Mesenchymal stem cell (in vitro differentiated cells and primary cell): ENCODE results near the gene TMEM231.

ENCODE experiments used
- DNase-seq: peaks from one replicate; pipeline ENCODE4 v3.0.0-alpha.2; 2013
- H2AFZ ChIP-seq: one replicate; pipeline ENCODE4 v1.6.1; 2013; ENCODE audit warnings: low read depth, mild to moderate bottlenecking, control low read depth, inconsistent platforms, low read length, moderate library complexity
- H2AK5ac ChIP-seq: 2 replicates; pipeline ENCODE4 v1.6.1; 2013; ENCODE audit warnings: low read length, moderate library complexity, mild to moderate bottlenecking, inconsistent platforms; ENCODE audit not compliant: severe bottlenecking
- H2BK120ac ChIP-seq: one replicate; pipeline ENCODE4 v1.6.1; 2013; ENCODE audit warnings: low read depth, mild to moderate bottlenecking, inconsistent platforms, low read length, moderate library complexity
- H2BK12ac ChIP-seq, 2 experiments: one replicate each; pipeline ENCODE4 v1.6.1; 2013; ENCODE audit warnings: inconsistent platforms in 2 of 2, low read length in 2 of 2, mild to moderate bottlenecking in 2 of 2, moderate library complexity in 2 of 2, control low read depth in 1 of 2
- H2BK15ac ChIP-seq: one replicate; pipeline ENCODE4 v1.6.1; 2013; ENCODE audit warnings: mild to moderate bottlenecking, low read depth, inconsistent platforms; ENCODE audit not compliant: poor library complexity, severe bottlenecking
- H2BK5ac ChIP-seq: 2 replicates; pipeline ENCODE4 v1.6.1; 2013; ENCODE audit warnings: low read depth, mild to moderate bottlenecking, low read length, control low read depth, inconsistent platforms; ENCODE audit not compliant: poor library complexity, severe bottlenecking
- H3K14ac ChIP-seq, 2 experiments: one replicate each; pipeline ENCODE4 v1.6.1; 2013; ENCODE audit warnings: inconsistent platforms in 2 of 2, low read length in 2 of 2, control low read depth in 1 of 2, mild to moderate bottlenecking in 1 of 2, moderate library complexity in 1 of 2
- H3K18ac ChIP-seq, 2 experiments: one replicate each; pipeline ENCODE4 v1.6.1; 2013; ENCODE audit warnings: inconsistent platforms in 2 of 2, low read length in 2 of 2, control low read depth in 1 of 2, low read depth in 1 of 2, mild to moderate bottlenecking in 1 of 2
- H3K23ac ChIP-seq, 2 experiments: one replicate each; pipeline ENCODE4 v1.6.1; 2013; ENCODE audit warnings: inconsistent platforms in 2 of 2, low read length in 2 of 2, mild to moderate bottlenecking in 2 of 2, moderate library complexity in 2 of 2, control low read depth in 1 of 2
- H3K27ac ChIP-seq: 2 replicates; pipeline ENCODE4 v1.5.1; 2013; ENCODE audit warnings: mild to moderate bottlenecking, moderate library complexity, low read length, control low read depth, inconsistent platforms; ENCODE audit not compliant: poor library complexity, severe bottlenecking
- H3K27me3 ChIP-seq, 2 experiments: 2 replicates each; pipeline versions ENCODE4 v1.6.1 to v1.7.0; 2013; ENCODE audit warnings: low read length in 2 of 2, mild to moderate bottlenecking in 2 of 2, moderate library complexity in 2 of 2, control low read depth in 1 of 2, inconsistent platforms in 1 of 2; ENCODE audit not compliant: control insufficient read depth in 1 of 2, insufficient read depth in 1 of 2
- H3K36me3 ChIP-seq, 2 experiments: 2 replicates each; pipeline versions ENCODE4 v1.6.1 to v1.7.0; 2013; ENCODE audit warnings: low read length in 2 of 2, control low read depth in 1 of 2, inconsistent platforms in 1 of 2, low read depth in 1 of 2, mild to moderate bottlenecking in 1 of 2; ENCODE audit not compliant: insufficient read depth in 2 of 2, control insufficient read depth in 1 of 2
- H3K4ac ChIP-seq, 2 experiments: one replicate each; pipeline ENCODE4 v1.6.1; 2013; ENCODE audit warnings: inconsistent platforms in 2 of 2, low read length in 2 of 2, mild to moderate bottlenecking in 2 of 2, moderate library complexity in 2 of 2, control low read depth in 1 of 2, low read depth in 1 of 2
- H3K4me1 ChIP-seq: 2 replicates; pipeline ENCODE4 v1.6.1; 2013; ENCODE audit warnings: low read depth, low read length, control low read depth; ENCODE audit not compliant: control insufficient read depth, insufficient read depth
- H3K4me2 ChIP-seq: 2 replicates; pipeline ENCODE4 v1.6.1; 2013; ENCODE audit warnings: low read length, mild to moderate bottlenecking, inconsistent platforms; ENCODE audit not compliant: poor library complexity, severe bottlenecking
- H3K4me3 ChIP-seq, 2 experiments: 2 replicates each; pipeline versions ENCODE4 v1.5.1 to v1.7.0; 2013; ENCODE audit warnings: low read length in 2 of 2, mild to moderate bottlenecking in 2 of 2, control low read depth in 1 of 2, low read depth in 1 of 2; ENCODE audit not compliant: insufficient read depth in 1 of 2
- H3K79me1 ChIP-seq: replicated peaks from 2 replicates; pipeline ENCODE4 v1.6.1; 2013; ENCODE audit warnings: mild to moderate bottlenecking, control low read depth, low read length, inconsistent platforms; ENCODE audit not compliant: poor library complexity, severe bottlenecking
- H3K9ac ChIP-seq: 2 replicates; pipeline ENCODE4 v1.7.0; 2013; ENCODE audit warnings: mild to moderate bottlenecking, low read length, moderate library complexity
- H3K9me3 ChIP-seq: 2 replicates; pipeline ENCODE4 v1.7.0; 2013; ENCODE audit warnings: mild to moderate bottlenecking, low read length; ENCODE audit not compliant: control insufficient read depth
- H4K8ac ChIP-seq: one replicate; pipeline ENCODE4 v1.6.1; 2013; ENCODE audit warnings: inconsistent platforms, mild to moderate bottlenecking, low read length, moderate library complexity
- H4K91ac ChIP-seq: one replicate; pipeline ENCODE4 v1.6.1; 2013; ENCODE audit warnings: mild to moderate bottlenecking, low read length, inconsistent platforms
- WGBS: methylation state at CpG from one replicate; pipeline ENCODE4 v1.1.7; 2013; ENCODE audit warnings: mixed read lengths; 5-methylcytosine and 5-hydroxymethylcytosine counted together

Gene TMEM231

DNA sequence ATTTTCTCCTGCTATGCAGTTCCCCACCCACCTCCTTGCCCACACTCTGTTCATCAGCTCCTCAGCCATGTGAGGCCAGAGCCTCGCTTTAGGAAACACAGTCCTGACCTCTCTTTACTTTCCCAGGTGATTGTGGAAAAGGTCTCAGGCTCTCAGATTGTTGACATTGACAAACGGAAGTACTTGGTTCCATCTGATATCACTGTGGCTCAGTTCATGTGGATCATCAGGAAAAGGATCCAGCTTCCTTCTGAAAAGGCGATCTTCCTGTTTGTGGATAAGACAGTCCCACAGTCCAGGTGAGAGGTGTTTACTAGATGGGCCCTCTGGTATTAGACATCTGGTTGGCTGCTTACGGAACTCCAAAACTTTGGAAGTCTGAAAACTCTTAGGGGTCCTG lies 11.9 kb upstream of the TMEM231 start:
- Histone ChIP-seq H3K27ac (no peak overlapping the region), H2BK120ac (no peak overlapping the region), H2BK15ac (no peak overlapping the region)

DNA sequence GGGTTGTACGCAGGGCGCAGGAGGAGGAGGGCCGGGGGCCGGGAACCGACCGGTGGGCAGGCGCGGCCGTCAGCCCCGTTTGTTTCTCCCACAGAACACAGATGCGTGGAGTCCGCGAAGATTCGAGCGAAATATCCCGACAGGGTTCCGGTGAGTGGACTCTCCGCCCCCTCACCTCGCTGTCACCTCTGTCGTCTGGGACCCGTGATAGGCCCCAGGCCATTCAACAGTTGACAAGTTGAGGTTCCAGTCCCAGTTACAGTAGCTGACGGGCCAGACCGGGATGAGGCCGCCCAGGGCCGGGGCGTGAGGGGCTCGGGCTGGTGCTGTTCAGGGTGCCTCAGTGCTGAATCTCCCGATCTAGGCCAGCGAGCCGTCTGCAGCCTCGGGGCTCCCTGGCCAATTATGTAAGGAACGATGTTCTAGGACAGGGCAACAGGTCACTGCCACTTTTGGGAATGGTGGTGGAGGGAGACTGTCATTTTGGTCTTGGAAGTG lies 10.8 kb upstream of the TMEM231 start:
- H3K79me1 ChIP-seq: peaks cover 37% of the 10 kb centered on the region
- H3K9ac ChIP-seq: peak overlapping the region; percentile 91
- 9% methylated on average over 29 of the region's 32 CpGs for WGBS
- peak; percentile 20 for DNase-seq
- peak overlapping the region; percentile 95 for H3K4me2 ChIP-seq
- peaks cover 24 to 44% of the 10 kb centered on the region in 2 experiments for H3K36me3 ChIP-seq
- peak overlapping the region; percentile 40 to 89 for H3K4ac ChIP-seq
- peak overlapping the region in 1 of 2 experiments; percentile 43 for H2BK12ac ChIP-seq
- peak overlapping the region; percentile 87 for H4K91ac ChIP-seq
- peak overlapping the region; percentile 67 for H2BK120ac ChIP-seq
- peaks cover 6% of the 10 kb centered on the region for H3K4me1 ChIP-seq
- no peak overlapping the region for H2BK15ac ChIP-seq
- no peak overlapping the region for H2BK5ac ChIP-seq
- no peak overlapping the region for H2AK5ac ChIP-seq
- H3K27ac ChIP-seq: no peak overlapping the region
- no peaks in the 10 kb centered on the region for H3K9me3 ChIP-seq
- peak overlapping the region; percentile 83 for H2AFZ ChIP-seq
- no peak overlapping the region for H4K8ac ChIP-seq
- peak overlapping the region in 1 of 2 experiments; percentile 82 for H3K14ac ChIP-seq
- peak overlapping the region; percentile 97 to 98 for H3K18ac ChIP-seq
- peak overlapping the region; percentile 89 to 99 for H3K4me3 ChIP-seq
- peak overlapping the region in 1 of 2 experiments; percentile 5 for H3K23ac ChIP-seq
- H3K27me3 ChIP-seq: peaks cover 0 to 11% of the 10 kb centered on the region in 2 experiments

More for the DNA sequence above, 11.9 kb upstream of the TMEM231 start:
- H3K4me1 ChIP-seq: peaks cover 6% of the 10 kb centered on the region
- H2BK12ac ChIP-seq: no peak overlapping the region
- no peak overlapping the region for H3K4me2 ChIP-seq
- no peak overlapping the region for H4K91ac ChIP-seq
- WGBS: 96% methylated on average over 4 of the region's 4 CpGs
- no peak overlapping the region for H3K4ac ChIP-seq
- H2AK5ac ChIP-seq: no peak overlapping the region
- H2BK5ac ChIP-seq: no peak overlapping the region
- no peak for DNase-seq
- H3K9me3 ChIP-seq: no peaks in the 10 kb centered on the region
- no peak overlapping the region for H3K4me3 ChIP-seq
- H2AFZ ChIP-seq: no peak overlapping the region
- no peak overlapping the region for H3K18ac ChIP-seq
- peak overlapping the region; percentile 91 for H3K9ac ChIP-seq
- no peak overlapping the region for H3K23ac ChIP-seq
- peaks cover 47% of the 10 kb centered on the region for H3K79me1 ChIP-seq
- peaks cover 34 to 55% of the 10 kb centered on the region in 2 experiments for H3K36me3 ChIP-seq
- H3K27me3 ChIP-seq: peaks cover 0 to 6% of the 10 kb centered on the region in 2 experiments
- no peak overlapping the region for H3K14ac ChIP-seq
- H4K8ac ChIP-seq: no peak overlapping the region

- under 1% methylated on average over 68 of the region's 69 CpGs for WGBS
- Histone ChIP-seq H2BK15ac (peak within 1 kb of the TSS; percentile 33), H3K27ac (no peak within 1 kb of the TSS), H4K8ac (peak within 1 kb of the TSS; percentile 69), H3K27me3 (peaks cover 0 to 11% of the 10 kb centered on the region in 2 experiments), H3K23ac (peak within 1 kb of the TSS in 1 of 2 experiments; percentile 90), H3K9me3 (no peaks in the 10 kb centered on the region), H2AFZ (peak within 1 kb of the TSS; percentile 98), H2BK12ac (peak within 1 kb of the TSS; percentile 33 to 87), H4K91ac (peak within 1 kb of the TSS; percentile 87), H3K36me3 (peaks cover 20 to 38% of the 10 kb centered on the region in 2 experiments), H3K9ac (peak within 1 kb of the TSS; percentile 91), H3K4me2 (peak within 1 kb of the TSS; percentile 97), H2BK120ac (peak within 1 kb of the TSS; percentile 67), H3K4me3 (peak within 1 kb of the TSS; percentile 89 to 99), H2AK5ac (no peak within 1 kb of the TSS), H3K4me1 (peaks cover 6% of the 10 kb centered on the region), H3K4ac (peak within 1 kb of the TSS; percentile 40 to 89), H3K14ac (peak within 1 kb of the TSS; percentile 9 to 82), H3K18ac (peak within 1 kb of the TSS; percentile 97 to 98), H2BK5ac (no peak within 1 kb of the TSS), H3K79me1 (peaks cover 34% of the 10 kb centered on the region)
- peak; percentile 84 for DNase-seq
These were observed 10.1 kb upstream of the TMEM231 start, which contains the start of gene GABARAPL2 for GRCh38 chr16:75566040-75566757. TSS of gene GABARAPL2 (plus strand) at chr16:75566379. CDS start at chr16:75566487, 108 bp downstream.

GRCh38 chr16:75565640-75566039 lies 9.6 kb upstream of the TMEM231 start:
- Histone ChIP-seq H3K14ac (peak overlapping the region in 1 of 2 experiments; percentile 9), H2AFZ (peak overlapping the region; percentile 98), H2AK5ac (no peak overlapping the region), H3K18ac (peak overlapping the region; percentile 34 to 96), H4K8ac (peak overlapping the region; percentile 16), H3K36me3 (peaks cover 17 to 32% of the 10 kb centered on the region in 2 experiments), H3K4me1 (peaks cover 6% of the 10 kb centered on the region), H4K91ac (no peak overlapping the region), H2BK15ac (no peak overlapping the region), H3K23ac (no peak overlapping the region), H3K4me2 (peak overlapping the region; percentile 97), H2BK5ac (no peak overlapping the region), H3K27ac (no peak overlapping the region), H3K4me3 (peak overlapping the region; percentile 89 to 99), H2BK120ac (no peak overlapping the region), H3K9me3 (no peaks in the 10 kb centered on the region), H3K27me3 (peaks cover 0 to 11% of the 10 kb centered on the region in 2 experiments), H3K9ac (peak overlapping the region; percentile 91), H2BK12ac (peak overlapping the region; percentile 6 to 87), H3K4ac (peak overlapping the region in 1 of 2 experiments; percentile 30), H3K79me1 (peaks cover 30% of the 10 kb centered on the region)
- no peak for DNase-seq
- WGBS: 16% methylated on average over 12 of the region's 15 CpGs
